GM21529 (cell line): Measurements from ENCODE around the gene TBCD.
"Not testable (repeated sequence)": the region's sequence is repeated elsewhere in the genome, so short reads cannot be mapped to it uniquely, and the experiment has no call there.

Source experiments
- ATAC-seq: cut with Tn5 transposase; IDR thresholded peaks from one replicate; pipeline ENCODE4 v1.9.1; 2021; ENCODE audit not compliant: unreplicated experiment

TBCD gene

DNA sequence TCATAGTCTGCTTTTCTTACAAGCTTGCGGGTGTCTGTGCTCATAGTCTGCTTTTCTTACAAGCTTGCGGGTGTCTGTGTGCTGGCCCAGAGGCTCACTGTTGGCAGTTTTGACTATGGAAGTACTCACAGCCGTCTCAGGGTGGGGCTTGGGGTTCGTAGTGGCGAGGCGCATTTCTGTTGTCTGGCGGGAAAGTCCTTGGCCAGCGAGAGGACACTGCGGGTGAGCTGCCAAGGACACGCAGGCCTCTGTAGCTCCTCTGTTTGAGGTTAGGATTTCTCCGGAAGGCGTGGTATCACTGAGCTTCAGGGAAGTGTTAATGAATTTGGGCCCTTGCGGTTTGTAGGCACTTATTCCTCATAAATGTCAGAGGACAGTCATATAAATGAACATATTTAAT, 13.5 kb downstream of the TBCD start:
- ATAC-seq: no peak

DNA sequence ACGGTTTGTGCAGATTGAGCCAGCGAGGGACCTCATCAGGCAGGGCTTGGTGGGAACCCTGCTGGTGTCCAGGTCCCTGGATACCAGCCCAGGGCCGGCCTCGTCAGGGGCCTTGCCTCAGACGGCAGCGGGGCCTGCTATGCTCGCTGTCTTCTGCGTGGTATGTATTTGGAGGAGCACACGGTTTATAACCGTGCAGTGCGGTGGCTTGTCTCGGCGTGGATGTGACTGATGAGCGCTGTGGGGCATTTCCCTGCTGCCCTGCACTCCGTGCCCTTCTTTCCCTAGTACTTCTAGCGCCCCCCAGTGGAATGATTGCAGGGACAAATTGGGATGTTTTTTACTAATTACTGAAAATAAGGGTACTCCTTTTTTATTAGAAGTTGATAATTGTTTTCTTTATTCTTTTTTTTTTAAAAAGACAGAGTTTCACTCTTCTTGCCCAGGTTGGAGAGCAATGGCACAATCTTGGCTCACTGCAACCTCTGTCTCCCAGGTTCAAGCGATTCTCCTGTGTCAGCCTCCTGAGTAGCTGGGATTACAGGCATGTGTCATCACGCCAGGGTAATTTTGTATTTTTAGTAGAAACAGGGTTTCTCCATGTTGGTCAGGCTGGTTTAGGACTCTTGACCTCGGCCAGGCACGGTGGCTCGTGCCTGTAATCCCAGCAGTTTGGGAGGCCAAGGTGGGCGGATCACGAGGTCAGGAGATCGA, 15.3 kb downstream of the TBCD start:
- no peak for ATAC-seq

DNA sequence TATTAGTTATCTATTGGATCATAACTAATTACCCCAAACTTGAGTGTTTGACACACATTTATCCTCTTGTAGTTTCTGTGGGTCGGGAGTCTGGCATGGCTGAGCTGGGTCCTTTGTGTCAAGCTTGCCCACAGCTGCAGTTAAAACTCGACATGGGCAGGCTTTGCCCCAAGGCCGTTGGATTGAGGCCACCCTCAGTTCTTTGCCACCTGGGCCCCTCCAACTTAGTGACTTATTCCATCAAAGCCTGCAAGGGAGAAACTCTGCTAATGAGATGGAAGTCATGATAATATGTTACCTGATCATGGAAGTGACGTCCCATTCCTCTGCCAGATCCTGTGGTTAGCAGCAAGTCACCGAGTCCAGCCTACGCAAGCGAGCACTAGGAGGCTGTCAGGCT, 17.2 kb downstream of the TBCD start:
- no peak for ATAC-seq

DNA sequence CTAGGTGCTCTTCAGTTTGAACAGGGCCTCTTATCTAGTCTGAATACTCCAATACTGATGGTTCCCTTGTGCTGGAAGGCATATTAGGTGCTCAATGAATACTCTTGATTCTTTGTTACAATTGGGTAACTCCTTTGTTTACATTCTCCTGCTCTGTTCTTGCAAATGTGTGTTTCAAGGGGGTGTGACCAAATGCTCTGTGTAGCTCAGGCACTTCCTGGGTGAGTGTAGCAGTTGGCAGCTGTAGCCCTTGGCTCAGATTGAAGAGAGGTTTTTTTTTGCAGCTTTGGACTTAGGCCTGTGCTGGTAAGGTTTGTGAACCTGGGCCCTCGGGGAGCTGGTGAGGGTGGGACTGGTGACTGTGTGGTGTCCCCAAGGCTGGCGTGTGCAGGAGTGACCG, 20.2 kb downstream of the TBCD start:
- no peak for ATAC-seq

DNA sequence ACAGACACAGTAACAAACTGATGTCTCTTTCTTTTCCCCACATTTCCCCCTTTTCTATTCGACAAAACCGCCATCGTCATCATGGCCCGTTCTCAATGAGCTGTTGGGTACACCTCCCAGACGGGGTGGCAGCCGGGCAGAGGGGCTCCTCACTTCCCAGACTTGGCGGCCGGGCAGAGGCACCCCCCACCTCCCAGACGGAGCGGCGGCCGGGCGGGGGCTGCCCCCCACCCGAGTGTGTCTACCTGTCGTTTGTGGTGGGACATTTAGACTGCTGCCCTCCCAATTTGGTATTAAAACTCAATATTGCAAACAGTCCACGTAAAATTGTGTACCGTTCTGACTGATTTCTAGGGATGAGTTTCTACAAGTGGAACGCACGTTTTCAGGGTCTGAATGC, 22.6 kb downstream of the TBCD start:
- ATAC-seq: not testable (repeated sequence)

DNA sequence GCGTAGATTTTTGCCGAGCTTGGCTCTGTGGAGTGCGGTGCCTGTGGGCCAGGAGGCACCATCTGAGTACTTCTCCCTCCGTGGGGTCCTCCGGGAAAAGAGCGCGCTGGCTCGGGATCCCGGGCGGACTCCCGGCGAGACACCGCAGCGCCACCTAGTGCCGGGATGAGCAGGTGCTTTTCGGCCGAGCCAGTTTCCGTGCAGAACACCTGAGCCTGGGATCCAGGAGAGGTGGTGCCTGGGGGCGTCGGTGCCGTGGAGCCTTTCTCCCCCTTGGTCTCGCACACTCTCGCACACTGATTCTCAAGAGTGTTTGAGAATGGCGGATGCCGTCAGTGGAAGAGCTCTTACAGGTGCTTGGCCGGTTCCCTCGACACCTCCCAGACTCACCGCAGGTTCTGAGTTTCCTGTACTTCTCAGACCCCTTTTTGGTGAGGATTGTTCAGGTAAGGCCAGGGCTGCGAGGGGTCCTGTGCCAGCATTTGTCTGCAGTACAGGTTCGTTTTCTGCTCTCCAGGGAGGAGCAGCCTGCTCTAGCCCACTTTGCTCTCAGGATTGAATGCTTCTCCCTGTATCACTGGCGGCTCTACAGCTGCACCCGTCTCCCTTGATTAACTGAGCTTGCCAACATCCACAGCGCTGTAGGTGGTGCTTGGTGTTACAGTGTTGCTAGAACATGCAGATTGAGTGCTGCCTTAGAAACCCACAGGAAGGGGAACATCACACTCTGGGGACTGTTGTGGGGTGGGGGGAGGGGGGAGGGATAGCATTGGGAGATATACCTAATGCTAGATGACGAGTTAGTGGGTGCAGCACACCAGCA, 23.3 kb downstream of the TBCD start:
- no peak for ATAC-seq

DNA sequence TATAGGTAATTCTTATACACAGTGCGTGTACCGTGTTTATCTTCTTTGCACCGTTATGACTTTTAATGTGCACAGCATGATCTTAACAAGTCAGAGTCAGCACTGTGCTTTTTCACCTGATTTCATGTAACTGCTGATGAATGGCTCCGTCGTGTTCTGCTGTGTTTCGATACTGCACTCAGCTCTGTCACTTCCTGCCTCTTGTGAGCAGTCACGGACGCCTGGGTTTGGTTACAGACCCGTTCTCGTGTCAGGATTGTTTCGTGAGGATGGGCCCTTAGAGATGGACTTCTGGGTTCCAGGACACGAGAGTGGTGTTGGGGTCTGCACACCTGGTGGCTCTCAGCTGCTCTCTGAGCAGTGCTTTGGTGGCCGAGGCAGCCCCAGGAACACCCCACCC, 24.6 kb downstream of the TBCD start:
- no peak for ATAC-seq

DNA sequence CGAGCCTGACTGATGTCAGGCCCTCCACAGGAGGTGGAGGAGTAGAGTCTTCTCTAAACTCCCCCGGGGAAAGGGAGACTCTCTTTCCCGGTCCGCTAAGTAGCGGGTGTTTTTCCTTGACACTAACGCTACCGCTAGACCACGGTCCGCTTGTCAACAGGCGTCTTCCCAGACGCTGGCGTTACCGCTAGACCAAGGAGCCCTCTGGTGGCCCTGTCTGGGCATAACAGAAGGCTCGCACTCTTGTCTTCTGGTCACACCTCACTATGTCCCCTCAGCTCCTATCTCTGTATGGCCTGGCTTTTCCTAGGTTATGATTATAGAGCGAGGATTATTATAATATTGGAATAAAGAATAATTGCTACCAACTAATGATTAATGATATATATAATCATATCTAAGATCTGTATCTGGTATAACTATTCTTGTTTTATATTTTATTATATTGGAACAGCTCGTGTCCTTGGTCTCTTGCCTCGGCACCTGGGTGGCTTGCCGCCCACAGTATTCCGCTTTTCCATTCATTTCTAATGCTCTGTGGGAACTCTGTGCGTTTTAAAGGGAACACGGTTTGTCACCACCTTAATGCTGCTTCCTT, 26.0 kb downstream of the TBCD start:
- not testable (repeated sequence) for ATAC-seq

DNA sequence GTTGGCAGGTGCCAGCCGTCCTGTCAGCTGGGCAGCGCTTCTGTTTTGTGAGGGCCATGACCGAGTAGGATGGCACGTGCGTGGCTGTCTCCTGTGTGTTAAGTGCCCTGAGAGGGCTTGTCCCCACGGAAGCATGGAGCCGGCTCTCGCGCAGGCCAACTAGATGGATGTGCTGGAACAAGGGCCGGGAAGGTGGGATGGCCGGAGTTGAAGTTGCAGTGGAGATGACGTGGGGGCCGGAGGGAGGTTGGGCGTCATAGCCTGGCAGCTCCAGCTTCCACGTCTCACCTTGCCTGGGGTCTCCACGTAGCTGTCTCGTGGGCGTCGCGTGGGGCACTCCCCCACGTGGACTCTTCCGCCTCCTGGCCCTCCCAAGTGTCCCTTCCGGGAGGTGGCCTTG, 27.7 kb downstream of the TBCD start:
- ATAC-seq: no peak

DNA sequence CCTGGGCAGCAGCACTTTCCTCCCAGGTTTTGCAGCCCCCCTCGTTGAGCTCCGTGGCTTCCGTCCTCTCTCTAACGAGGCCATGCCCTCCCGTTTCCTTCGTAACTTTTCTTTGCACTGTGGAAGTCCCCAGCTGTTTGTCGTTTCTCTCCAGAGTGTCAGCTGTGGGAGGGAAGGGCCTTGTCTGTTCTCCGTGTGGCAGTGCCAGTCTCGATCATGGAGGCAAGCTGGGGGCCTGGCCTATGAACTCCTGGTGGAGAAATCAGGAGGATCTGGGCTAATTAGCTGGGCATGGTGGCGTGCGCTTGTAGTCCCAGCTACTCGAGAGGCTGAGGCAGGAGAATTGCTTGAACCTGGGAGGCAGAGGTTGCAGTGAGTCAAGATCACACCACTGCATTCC, 28.3 kb downstream of the TBCD start:
- ATAC-seq: no peak

DNA sequence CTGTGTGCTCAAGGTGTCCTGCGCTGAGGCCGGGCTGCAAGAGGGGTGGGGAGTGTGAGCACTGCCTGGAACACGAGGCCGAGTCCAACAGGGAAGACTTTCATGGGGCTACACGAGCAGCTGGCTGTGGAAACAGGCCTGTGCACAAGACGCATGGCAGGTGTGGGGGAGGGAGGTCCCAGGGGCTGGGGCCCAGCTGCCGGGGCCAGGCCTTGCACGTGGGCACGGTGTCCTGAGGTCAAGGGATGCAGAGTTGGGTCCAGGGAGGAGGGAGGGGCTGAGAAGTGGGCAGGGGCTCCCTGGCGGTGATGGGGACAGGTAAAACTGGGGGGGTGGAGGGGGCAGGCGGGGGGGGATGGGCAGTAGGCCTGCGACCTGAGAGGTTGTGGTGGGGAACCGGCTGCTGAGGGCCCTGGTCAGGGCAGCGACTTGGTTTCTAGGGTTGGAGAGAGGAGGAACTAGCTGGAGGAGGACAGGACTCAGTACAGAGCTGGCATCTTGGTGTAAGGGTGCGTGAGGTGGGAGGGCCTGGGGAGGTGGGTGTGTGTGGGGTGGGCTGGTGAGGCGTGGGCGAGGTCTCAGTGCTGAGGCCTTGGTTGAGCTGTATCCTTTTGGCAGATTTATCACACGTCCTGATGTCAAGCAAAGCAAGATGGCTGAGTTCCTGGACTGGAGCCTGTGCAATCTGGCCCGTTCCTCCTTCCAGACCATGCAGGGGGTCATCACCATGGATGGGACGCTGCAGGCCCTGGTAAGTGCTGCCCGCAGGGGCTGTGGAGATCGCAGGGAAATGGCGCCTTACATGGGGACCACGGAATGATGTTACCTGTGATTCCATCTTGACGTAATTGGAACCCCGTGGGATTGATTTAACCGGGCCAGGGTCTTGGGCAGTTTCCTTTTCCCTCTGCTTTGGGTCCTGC, 29.4 kb downstream of the TBCD start:
- no peak for ATAC-seq

DNA sequence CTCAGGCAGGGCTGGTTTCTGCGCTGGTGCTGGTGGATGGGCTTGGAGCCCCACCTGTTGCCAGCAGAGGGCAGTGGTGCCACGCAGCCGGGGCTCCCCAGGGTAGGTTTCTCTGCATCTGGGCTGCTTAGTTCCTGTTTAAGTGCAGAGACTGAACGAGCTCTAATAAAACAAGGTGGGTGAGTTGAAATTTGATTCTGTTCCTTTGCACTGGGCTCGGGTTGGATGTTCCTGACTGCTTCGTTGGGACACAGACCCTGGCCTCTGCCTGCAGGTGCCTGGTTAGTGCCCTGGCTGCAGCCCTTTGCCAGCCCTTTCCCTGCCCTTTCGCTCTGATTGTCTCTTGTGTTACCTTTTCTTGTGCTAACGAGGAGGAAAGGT, 30.0 kb downstream of the TBCD start:
- peak; percentile 58 for ATAC-seq

DNA sequence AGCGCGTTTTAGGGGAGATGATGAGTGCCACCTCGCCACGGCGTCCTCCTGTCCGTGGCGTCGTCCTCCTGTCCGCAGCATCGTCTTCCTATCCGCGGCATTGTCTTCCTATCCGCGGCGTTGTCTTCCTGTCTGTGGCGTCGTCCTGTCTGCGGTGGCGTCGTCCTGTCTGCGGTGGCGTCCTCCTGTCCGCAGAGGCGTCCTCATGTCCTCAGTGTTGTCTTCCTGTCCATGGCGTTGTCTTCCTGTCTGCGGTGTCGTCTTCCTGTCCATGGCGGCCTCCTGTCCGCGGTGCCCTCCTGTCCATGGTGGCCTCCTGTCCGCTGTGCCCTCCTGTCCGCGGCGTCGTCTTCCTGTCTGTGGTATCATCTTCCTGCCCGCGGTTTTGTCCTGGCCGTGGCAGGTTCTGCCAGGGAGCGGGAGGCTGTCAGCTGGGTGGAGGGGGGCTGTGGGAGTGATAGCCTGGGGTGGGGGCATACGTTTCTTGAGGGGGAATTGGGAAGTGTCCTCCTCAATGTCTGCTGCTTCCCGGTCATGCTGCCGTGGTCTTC, 30.9 kb downstream of the TBCD start:
- ATAC-seq: no peak

DNA sequence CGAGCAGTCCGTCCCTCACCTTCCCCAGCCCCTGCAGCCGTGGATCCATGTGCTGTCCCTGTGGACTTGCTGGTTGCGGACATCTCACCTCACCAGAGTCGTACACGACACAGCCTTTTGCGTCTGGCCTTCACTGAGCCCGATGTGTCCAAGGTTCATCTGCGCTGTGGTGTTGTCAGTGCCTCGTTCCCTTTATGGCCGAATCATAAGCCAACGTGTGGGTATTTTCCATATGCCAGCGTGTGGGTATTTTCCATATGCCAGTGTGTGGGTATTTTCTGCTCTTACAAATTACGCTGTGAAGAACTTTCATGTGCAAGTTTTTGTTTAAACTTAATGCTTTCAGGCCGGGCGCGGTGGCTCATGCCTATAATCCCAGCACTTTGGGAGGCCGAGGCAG, 31.6 kb downstream of the TBCD start:
- ATAC-seq: no peak

DNA sequence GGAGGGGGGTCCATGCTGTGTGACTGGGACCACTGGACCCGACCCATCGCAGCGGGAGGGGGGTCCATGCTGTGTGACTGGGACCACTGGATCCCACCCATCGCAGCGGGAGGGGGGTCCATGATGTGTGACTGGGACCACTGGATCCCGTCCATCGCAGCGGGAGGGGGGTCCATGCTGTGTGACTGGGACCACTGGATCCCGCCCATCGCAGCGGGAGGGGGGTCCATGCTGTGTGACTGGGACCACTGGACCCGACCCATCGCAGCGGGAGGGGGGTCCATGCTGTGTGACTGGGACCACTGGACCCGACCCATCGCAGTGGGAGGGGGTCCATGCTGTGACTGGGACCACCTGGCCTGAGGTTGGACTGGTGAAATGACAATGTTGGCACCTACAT, 33.7 kb downstream of the TBCD start:
- not testable (repeated sequence) for ATAC-seq

DNA sequence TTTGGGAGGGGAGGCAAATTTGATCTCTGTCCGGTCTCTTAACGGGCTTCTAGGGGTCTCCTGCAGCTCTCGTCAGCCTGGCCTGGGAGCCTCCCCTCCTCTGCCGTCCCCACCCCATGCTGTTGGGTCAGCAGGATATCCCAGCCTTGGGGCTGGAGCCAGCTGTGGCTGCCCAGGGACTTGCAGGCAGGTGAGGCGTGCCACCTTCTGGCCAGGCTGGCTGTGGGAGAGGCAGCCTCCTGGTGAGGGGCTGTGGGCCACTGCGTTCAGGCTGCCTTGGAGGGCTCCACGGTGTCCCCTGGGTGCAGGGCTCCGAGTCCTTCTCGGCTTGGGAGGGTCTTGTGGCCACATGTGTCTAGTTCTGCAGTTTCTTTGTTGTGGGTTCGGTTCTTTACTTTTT, 34.6 kb downstream of the TBCD start:
- no peak for ATAC-seq

DNA sequence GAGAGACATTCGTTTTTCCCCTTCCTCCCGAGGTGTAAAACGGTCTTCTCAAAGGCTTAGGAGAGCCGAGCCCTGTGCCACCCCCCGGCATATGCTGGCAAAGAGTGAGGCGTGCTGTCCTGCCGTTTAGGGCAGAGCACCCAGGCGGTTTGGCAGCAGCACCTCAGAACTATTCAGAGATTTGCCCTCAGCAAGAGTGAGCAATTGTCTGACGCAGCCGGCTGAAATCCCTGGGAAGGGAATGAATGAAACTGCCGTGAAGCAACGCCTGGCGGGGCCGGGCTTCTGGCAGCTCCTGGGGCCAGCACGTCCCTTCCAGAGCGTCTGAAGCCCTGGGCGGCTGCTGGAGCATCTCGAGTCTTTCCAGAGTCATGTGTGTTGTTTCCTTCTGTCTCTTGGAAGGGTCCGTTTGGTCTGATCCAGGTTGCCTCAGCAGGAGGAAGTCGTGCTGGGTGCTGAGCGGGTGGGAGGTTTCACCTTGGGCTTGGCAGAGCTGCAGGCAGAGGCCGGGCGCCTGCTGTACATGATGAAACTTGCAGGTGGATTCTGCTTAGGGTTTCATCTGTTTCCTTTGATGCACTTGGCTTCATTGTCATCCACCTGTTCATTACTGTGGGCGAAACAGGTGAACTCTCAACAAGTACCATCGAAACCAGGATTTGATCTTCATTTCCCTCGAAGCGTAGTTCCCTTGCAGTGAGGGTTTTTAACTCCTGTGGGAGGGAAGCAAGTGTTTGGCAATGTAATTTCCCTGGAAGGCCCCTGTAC, 35.4 kb downstream of the TBCD start:
- ATAC-seq: no peak

DNA sequence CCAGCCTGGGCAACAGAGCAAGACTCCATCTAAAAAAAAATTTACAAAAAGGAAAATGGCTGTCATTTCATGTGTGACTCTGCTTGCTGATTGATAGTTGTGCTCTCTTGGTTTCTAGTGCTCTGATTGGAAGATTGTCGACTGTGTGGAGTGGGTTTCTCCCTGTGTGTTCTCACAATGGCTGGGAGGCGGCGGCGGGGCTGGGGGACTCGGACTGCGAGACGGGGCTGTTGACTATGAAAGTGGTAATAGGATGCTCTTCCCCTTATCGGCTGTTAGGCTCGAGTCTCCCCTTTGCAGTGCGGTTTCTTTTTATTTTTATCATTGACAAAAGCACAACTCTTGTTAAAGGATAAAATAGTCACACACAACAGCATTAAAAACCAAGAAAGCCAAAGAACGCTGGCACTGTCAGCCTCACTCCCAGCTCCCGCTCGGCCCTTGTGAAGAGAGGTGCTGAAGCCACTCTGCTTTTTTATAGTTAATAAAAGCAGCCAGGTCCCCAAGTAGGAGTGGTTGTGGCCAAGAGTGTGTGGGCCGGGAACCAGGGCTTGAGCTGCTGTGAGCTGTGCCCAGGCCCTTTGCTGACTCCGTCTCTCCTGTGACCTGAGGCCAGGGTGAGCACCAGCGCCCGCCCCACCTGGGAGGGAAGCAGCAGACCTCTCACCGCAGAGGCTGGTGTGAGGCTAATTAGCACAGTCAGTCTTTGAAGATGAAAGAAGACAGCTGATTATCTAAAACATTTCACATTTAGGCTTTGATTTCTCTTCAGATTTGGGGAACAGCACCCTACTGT, 36.5 kb downstream of the TBCD start:
- no peak for ATAC-seq

DNA sequence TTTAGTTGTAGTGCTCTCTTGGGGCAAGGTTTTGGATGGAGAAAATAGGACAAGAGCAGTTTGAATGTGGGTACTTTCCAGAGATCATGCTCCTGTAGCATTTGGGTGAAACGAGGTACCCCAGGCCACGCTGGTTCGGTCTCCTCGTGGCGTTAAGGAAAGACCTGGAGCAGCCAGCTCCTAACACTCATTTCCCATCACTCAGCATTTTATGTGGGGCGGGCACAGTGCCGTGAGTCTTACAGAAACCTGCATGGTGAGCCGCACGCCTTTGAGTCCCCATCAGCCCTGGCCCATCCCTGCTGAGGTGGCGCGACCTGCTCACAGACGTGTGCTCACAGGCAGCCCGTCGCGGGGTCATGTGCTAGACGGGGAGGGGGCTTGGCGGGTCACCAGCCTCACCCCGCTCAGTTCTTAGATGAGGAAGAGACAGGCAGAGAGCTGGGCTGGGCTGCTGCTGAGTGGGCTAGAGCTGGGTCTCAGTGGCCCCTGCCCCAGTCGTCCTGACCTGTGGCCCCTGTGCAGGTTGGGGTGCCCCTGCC, 37.3 kb downstream of the TBCD start:
- ATAC-seq: no peak
